Uterus (tissue), 2 donors: ENCODE data around the gene ELOVL2.

Experiments used
- CTCF ChIP-seq, 4 experiments: fragments of 200-600 bp in 2 of 4; fragments of 450-650 bp in 2 of 4; sonication (generic) in 2 of 4; IDR thresholded peaks; one replicate each; pipeline ENCODE4 v1.5.1; 2016 to 2019; ENCODE audit warnings: antibody characterized with exemption in 4 of 4, mild to moderate bottlenecking in 2 of 4, moderate library complexity in 1 of 4
- POLR2A ChIP-seq, 2 donors: fragments of 450-650 bp; IDR thresholded peaks; one replicate each; pipeline ENCODE4 v1.6.1; 2016; ENCODE audit warnings: antibody characterized with exemption in 2 of 2, mild to moderate bottlenecking in 1 of 2, moderate library complexity in 1 of 2

- TF ChIP-seq CTCF (IDR thresholded peaks at IDR 0.05), result no peak
- no peak for TF ChIP-seq POLR2A (IDR thresholded peaks at IDR 0.05)
Measured at GRCh38 chr6:11093376-11093625, 49.2 kb upstream of the ELOVL2 start.
